Endothelial cell of umbilical vein (primary cell): ENCODE data around the gene TEC. TPM values are rescaled to one million over a fixed set of nuclear protein-coding genes. Genes with fewer than 3 reads are reported as not detected.

Source experiments
- BruUV-seq: library from RNA; stranded (reverse); fragments of 400-500 nt; replicated peaks from 2 replicates; lab custom pipeline; 2021; lab: Mats Ljungman, UMichigan
- CTCF ChIA-PET: fragments of 300-600, 350-600 bp; sonication (Branson Sonifier 250); formaldehyde crosslinking; loops from one replicate; lab custom pipeline; 2021; ENCODE audit warnings: antibody characterized with exemption, inconsistent platforms; lab: Charles Lee
- POLR2A ChIA-PET: fragments of 300-600, 350-600 bp; sonication (Branson Sonifier 250); formaldehyde crosslinking; loops from one replicate; lab custom pipeline; 2021; ENCODE audit warnings: antibody characterized with exemption, inconsistent platforms; lab: Charles Lee
- DNase-seq: peaks from one replicate; pipeline ENCODE4 v3.0.0-alpha.2; 2011; ENCODE audit warnings: low read depth, low spot score
- FAIRE-seq: peaks from 2 replicates; lab custom pipeline; 2011; peaks lifted over from hg19 to GRCh38; lab: Jason Lieb, UNC
- H2AFZ ChIP-seq: 2 replicates; pipeline ENCODE4 v1.6.0; 2012; ENCODE audit warnings: low read depth, low read length, control low read depth, inconsistent platforms
- H3K27ac ChIP-seq: 2 replicates; pipeline ENCODE4 v1.5.1; 2011; ENCODE audit warnings: low read depth, mild to moderate bottlenecking, control low read depth, low read length, moderate library complexity; ENCODE audit not compliant: insufficient read depth
- H3K27me3 ChIP-seq, 2 experiments: 2 replicates each; pipeline versions ENCODE4 v1.6.0 to v1.6.1; 2011; ENCODE audit warnings: low read length in 2 of 2, mixed read lengths in 1 of 2; ENCODE audit not compliant: control insufficient read depth in 2 of 2, insufficient read depth in 2 of 2
- H3K36me3 ChIP-seq, 2 experiments: 2 replicates in 1 of 2; 3 replicates in 1 of 2; pipeline ENCODE4 v1.5.1; 2011; ENCODE audit warnings: low read length in 2 of 2, mild to moderate bottlenecking in 1 of 2, moderate library complexity in 1 of 2; ENCODE audit not compliant: control insufficient read depth in 2 of 2, insufficient read depth in 2 of 2; ENCODE audit errors: extremely low read depth in 1 of 2
- H3K4me1 ChIP-seq: 3 replicates; pipeline ENCODE4 v1.5.1; 2011; ENCODE audit warnings: mild to moderate bottlenecking, low read length; ENCODE audit not compliant: control insufficient read depth, insufficient read depth; ENCODE audit errors: extremely low read depth
- H3K4me2 ChIP-seq: 2 replicates; pipeline ENCODE4 v1.6.1; 2011; ENCODE audit warnings: low read length, control low read depth, mixed read lengths; ENCODE audit not compliant: insufficient read depth
- H3K4me3 ChIP-seq, 3 experiments: fragments of 200-600 bp in 1 of 3; sonication (generic), shearing (Covaris generic) in 1 of 3; replicated peaks in 1 of 3; 2 replicates each; pipeline ENCODE4 v1.5.1; 2011 to 2016; ENCODE audit warnings: control low read depth in 3 of 3, low read length in 3 of 3, mild to moderate bottlenecking in 2 of 3, inconsistent platforms in 1 of 3, low read depth in 1 of 3, moderate library complexity in 1 of 3; ENCODE audit not compliant: insufficient read depth in 1 of 3
- H3K79me2 ChIP-seq: 2 replicates; pipeline ENCODE4 v1.6.0; 2012; ENCODE audit warnings: low read length, inconsistent platforms; ENCODE audit not compliant: control insufficient read depth, insufficient read depth
- H3K9ac ChIP-seq: replicated peaks from 2 replicates; pipeline ENCODE3; 2011; ENCODE audit warnings: low read length, control low read depth; ENCODE audit not compliant: insufficient read depth; ENCODE audit errors: extremely low read depth
- H3K9me1 ChIP-seq: replicated peaks from 3 replicates; pipeline ENCODE4 v1.6.0; 2011; ENCODE audit warnings: mild to moderate bottlenecking, low read length; ENCODE audit not compliant: control insufficient read depth, insufficient read depth; ENCODE audit errors: extremely low read depth
- H3K9me3 ChIP-seq: replicated peaks from 2 replicates; pipeline ENCODE4 v1.5.1; 2012; ENCODE audit warnings: low read length, inconsistent platforms; ENCODE audit not compliant: control insufficient read depth, insufficient read depth
- H4K20me1 ChIP-seq: replicated peaks from 2 replicates; pipeline ENCODE3; 2011; ENCODE audit warnings: mild to moderate bottlenecking, low read length; ENCODE audit not compliant: control insufficient read depth, insufficient read depth; ENCODE audit errors: extremely low read depth
- EZH2 ChIP-seq: IDR thresholded peaks from 2 replicates; pipeline ENCODE4 v1.6.1; 2012; ENCODE audit warnings: borderline replicate concordance, low read depth, mild to moderate bottlenecking, moderate library complexity, low read length, inconsistent platforms; ENCODE audit not compliant: severe bottlenecking
- FOS ChIP-seq: IDR thresholded peaks from 2 replicates; pipeline ENCODE4 v1.6.1; 2011; ENCODE audit warnings: mild to moderate bottlenecking, low read length, moderate library complexity, borderline replicate concordance; ENCODE audit not compliant: insufficient read depth
- GATA2 ChIP-seq: IDR thresholded peaks from 2 replicates; pipeline ENCODE4 v1.7.0; 2011; ENCODE audit warnings: low read depth, mild to moderate bottlenecking, moderate library complexity, mixed read lengths, low read length; ENCODE audit not compliant: insufficient read length, insufficient read depth
- JUN ChIP-seq: IDR thresholded peaks from 2 replicates; pipeline ENCODE4 v1.6.1; 2011; ENCODE audit warnings: borderline replicate concordance, low read depth; ENCODE audit not compliant: insufficient read length, insufficient read depth
- MYC ChIP-seq: IDR thresholded peaks from one replicate; pipeline ENCODE4 v1.6.1; 2011; ENCODE audit warnings: mild to moderate bottlenecking, low read depth, low read length
- POLR2A ChIP-seq: IDR thresholded peaks from 2 replicates; pipeline ENCODE4 v1.6.1; 2012; ENCODE audit warnings: low read depth, mild to moderate bottlenecking, control low read depth, low read length
- POLR2AphosphoS5 ChIP-seq: IDR thresholded peaks from 2 replicates; pipeline ENCODE4 v1.6.1; 2012; ENCODE audit warnings: low read depth, mild to moderate bottlenecking, control low read depth, low read length, moderate library complexity; ENCODE audit not compliant: insufficient read depth
- dilution Hi-C: fragments of 300-500 bp; cut with MboI; formaldehyde crosslinking; loops from one replicate; pipeline ENCODE4 v1.15.0; 2019; ENCODE audit warnings: low sequenced_read_pairs; ENCODE audit not compliant: extremely low pct_ligation_motif_present
- intact Hi-C: fragments of 100-400 bp; cut with micrococcal nuclease; formaldehyde crosslinking; loops from one replicate; pipeline ENCODE4 v1.10.0; 2022
- polyA plus RNA-seq, 4 experiments: library from polyadenylated mRNA; depleted of rRNA in 3 of 4; stranded (reverse) in 3 of 4; unstranded in 1 of 4; fragments of >200 nt; gene quantifications; 2 replicates each; pipeline versions ENCODE4 v1.2.1 to v1.2.3, GENCODE V29; 2011 to 2012; ENCODE audit warnings: missing spikeins in 1 of 4
- total RNA-seq: library from RNA; stranded (reverse); gene quantifications from 2 replicates; pipeline ENCODE4 v1.2.3, GENCODE V29; 2021
- TF ChIP-seq, protein P1 (sequence below): IDR thresholded peaks from 2 replicates; pipeline ENCODE4 v1.6.1; 2011; ENCODE audit not compliant: insufficient read depth, insufficient read length
- TF ChIP-seq, protein P2 (sequence below), 2 donors: IDR thresholded peaks; 1 replicate in 1 of 2; 2 replicates in 1 of 2; pipeline ENCODE4 v1.5.1; 2011; ENCODE audit warnings: low read length in 2 of 2, mild to moderate bottlenecking in 2 of 2, moderate library complexity in 2 of 2, control low read depth in 1 of 2, inconsistent platforms in 1 of 2, low read depth in 1 of 2; ENCODE audit not compliant: insufficient read depth in 1 of 2; ENCODE audit errors: extremely low read depth in 1 of 2

Gene TEC
- total and polyA plus RNA-seq, 2 donors (not counting 3 experiments of a cell fraction or from before 2014, with no cell fraction given), result 0.08 to 0.86 TPM

DNA sequence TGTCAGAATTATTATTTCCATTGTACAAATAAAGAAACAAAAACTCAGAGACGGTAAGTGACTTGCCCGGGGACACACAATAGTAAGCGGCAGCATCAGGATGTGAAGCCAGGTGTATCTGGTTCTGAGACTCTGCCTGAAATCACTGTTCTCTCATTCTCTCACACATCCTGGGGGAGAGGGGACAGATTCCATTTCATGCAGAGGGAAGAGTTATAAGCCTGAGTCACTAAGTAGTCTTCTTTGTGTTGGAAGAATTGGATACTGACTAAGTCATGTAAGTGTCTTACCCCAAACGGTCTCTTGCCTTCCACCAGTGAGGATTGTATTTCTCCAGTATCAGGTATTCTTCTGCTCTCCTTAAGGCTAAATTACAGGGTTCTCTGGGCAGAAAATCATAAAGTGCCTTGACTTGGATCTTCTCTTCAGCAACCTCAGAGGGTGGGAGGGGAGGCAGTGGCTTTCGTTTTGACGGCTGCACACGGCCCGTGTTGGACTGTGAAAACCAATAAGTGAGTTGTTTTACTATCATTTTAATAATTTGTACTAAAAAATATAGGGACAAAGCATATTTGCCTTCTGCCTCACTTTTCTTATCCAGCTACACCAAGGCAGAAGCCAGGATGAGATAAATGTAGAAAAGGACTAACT is 157.5 kb downstream of the TEC start:
- Histone ChIP-seq H3K9ac (no peak overlapping the region), H3K79me2 (no peaks in the 10 kb centered on the region), H2AFZ (no peak overlapping the region), H3K4me2 (no peak overlapping the region), H3K27me3 (no peaks in the 10 kb centered on the region), H3K36me3 (no peaks in the 10 kb centered on the region), H3K4me3 (no peak overlapping the region), H3K9me3 (no peaks in the 10 kb centered on the region), H4K20me1 (no peaks in the 10 kb centered on the region), H3K9me1 (no peaks in the 10 kb centered on the region), H3K27ac (no peak overlapping the region), H3K4me1 (no peaks in the 10 kb centered on the region)
- TF ChIP-seq JUN (no peak), FOS (no peak), GATA2 (no peak), POLR2AphosphoS5 (no peak), POLR2A (no peak), EZH2 (no peak), MYC (no peak)
- TF ChIP-seq, protein P1, sequence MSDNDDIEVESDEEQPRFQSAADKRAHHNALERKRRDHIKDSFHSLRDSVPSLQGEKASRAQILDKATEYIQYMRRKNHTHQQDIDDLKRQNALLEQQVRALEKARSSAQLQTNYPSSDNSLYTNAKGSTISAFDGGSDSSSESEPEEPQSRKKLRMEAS, result no peak
- TF ChIP-seq, protein P2, sequence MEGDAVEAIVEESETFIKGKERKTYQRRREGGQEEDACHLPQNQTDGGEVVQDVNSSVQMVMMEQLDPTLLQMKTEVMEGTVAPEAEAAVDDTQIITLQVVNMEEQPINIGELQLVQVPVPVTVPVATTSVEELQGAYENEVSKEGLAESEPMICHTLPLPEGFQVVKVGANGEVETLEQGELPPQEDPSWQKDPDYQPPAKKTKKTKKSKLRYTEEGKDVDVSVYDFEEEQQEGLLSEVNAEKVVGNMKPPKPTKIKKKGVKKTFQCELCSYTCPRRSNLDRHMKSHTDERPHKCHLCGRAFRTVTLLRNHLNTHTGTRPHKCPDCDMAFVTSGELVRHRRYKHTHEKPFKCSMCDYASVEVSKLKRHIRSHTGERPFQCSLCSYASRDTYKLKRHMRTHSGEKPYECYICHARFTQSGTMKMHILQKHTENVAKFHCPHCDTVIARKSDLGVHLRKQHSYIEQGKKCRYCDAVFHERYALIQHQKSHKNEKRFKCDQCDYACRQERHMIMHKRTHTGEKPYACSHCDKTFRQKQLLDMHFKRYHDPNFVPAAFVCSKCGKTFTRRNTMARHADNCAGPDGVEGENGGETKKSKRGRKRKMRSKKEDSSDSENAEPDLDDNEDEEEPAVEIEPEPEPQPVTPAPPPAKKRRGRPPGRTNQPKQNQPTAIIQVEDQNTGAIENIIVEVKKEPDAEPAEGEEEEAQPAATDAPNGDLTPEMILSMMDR (IDR thresholded peaks at IDR 0.05; ENCODE audit: extremely low read depth in 1 of 2, insufficient read depth in 1 of 2, low read depth in 1 of 2, low read length in 2 of 2), result no peak
- dilution Hi-C loops, result no loop called here
- BruUV-seq, result no TSS peak
- ChIA-PET POLR2A (no interaction called here), CTCF (no interaction called here)
- DNase-seq (no peak), FAIRE-seq (no peak)
- intact Hi-C loops, result no loop called here
